Measurements from ENCODE around the gene EEFSEC. TPM values are rescaled to one million over a fixed set of nuclear protein-coding genes. Genes with fewer than 3 reads are reported as not detected.

Gene EEFSEC
- total and polyA plus RNA-seq, 2 experiments from 2014 or later: 26.7 to 47.9 TPM

- Histone ChIP-seq H3K9me3 (ENCODE audit: low read depth) (no peaks in the 10 kb centered on the region), H3K4me1 (ENCODE audit: low read depth) (no peaks in the 10 kb centered on the region), H3K36me3 (no peaks in the 10 kb centered on the region), H3K4me3 (no peak overlapping the region), H3K27me3 (no peaks in the 10 kb centered on the region), H3K27ac (no peak overlapping the region)
- TF ChIP-seq, protein P1, sequence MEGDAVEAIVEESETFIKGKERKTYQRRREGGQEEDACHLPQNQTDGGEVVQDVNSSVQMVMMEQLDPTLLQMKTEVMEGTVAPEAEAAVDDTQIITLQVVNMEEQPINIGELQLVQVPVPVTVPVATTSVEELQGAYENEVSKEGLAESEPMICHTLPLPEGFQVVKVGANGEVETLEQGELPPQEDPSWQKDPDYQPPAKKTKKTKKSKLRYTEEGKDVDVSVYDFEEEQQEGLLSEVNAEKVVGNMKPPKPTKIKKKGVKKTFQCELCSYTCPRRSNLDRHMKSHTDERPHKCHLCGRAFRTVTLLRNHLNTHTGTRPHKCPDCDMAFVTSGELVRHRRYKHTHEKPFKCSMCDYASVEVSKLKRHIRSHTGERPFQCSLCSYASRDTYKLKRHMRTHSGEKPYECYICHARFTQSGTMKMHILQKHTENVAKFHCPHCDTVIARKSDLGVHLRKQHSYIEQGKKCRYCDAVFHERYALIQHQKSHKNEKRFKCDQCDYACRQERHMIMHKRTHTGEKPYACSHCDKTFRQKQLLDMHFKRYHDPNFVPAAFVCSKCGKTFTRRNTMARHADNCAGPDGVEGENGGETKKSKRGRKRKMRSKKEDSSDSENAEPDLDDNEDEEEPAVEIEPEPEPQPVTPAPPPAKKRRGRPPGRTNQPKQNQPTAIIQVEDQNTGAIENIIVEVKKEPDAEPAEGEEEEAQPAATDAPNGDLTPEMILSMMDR (IDR thresholded peaks at IDR 0.05; ENCODE audit: low read depth, low read length): no peak
- DNase-seq (ENCODE audit: low read depth in 1 of 2, low spot score in 1 of 2): no peak
Observed at GRCh38 chr3:128328546-128329458, 175.5 kb downstream of the EEFSEC start.

DNA sequence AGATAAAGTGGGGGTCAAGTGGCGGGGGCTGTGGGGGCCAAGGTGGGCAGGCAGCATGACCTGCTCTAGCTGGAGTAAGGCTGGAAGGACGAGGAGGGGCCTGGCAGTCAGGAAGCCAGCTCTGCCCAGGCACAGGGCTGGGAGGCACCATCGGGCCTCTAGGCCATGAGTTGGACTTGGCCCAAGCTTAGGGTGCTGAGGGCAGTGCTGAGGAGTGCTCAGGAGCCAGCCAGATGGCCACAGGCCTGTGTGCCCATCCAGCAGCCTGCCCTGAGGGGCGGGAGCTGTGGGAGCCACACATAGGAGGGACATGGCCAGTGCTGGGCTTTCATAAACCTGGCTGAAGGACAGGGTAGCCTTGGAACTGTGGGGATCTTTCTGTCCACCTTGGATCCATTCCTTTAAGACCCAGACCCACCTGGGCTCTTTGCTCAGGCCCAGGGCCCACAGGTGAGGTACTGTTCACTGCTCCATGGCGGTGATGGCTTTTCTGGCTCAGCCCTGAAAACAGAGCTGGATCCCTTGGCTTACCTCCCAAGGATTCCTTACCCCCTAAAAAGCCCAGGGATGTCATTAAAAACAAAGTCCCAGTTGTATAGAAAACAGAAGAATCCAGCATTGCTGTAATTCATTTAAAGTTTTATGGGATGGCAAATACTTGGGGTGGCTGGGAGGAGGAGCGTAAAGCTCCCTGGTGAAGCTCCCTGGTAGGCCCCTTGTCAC lies 176.4 kb downstream of the EEFSEC start:
- Histone ChIP-seq H3K4me1 (ENCODE audit: low read depth) (no peaks in the 10 kb centered on the region), H3K36me3 (no peaks in the 10 kb centered on the region), H3K9me3 (ENCODE audit: low read depth) (no peaks in the 10 kb centered on the region), H3K4me3 (no peak overlapping the region), H3K27ac (no peak overlapping the region), H3K27me3 (no peaks in the 10 kb centered on the region)
- no peak for DNase-seq (ENCODE audit: low read depth in 1 of 2, low spot score in 1 of 2)
- TF ChIP-seq, protein P1 (IDR thresholded peaks at IDR 0.05; ENCODE audit: low read depth, low read length): no peak

GRCh38 chr3:128330214-128330842 lies 177.0 kb downstream of the EEFSEC start:
- no peaks in the 10 kb centered on the region for H3K27me3 ChIP-seq
- H3K9me3 ChIP-seq (ENCODE audit: low read depth): no peaks in the 10 kb centered on the region
- no peaks in the 10 kb centered on the region for H3K4me1 ChIP-seq (ENCODE audit: low read depth)
- H3K27ac ChIP-seq: no peak overlapping the region
- no peak for DNase-seq (ENCODE audit: low read depth in 1 of 2, low spot score in 1 of 2)
- H3K4me3 ChIP-seq: no peak overlapping the region
- no peaks in the 10 kb centered on the region for H3K36me3 ChIP-seq
- TF ChIP-seq, protein P1 (IDR thresholded peaks at IDR 0.05; ENCODE audit: low read depth, low read length): no peak

DNA sequence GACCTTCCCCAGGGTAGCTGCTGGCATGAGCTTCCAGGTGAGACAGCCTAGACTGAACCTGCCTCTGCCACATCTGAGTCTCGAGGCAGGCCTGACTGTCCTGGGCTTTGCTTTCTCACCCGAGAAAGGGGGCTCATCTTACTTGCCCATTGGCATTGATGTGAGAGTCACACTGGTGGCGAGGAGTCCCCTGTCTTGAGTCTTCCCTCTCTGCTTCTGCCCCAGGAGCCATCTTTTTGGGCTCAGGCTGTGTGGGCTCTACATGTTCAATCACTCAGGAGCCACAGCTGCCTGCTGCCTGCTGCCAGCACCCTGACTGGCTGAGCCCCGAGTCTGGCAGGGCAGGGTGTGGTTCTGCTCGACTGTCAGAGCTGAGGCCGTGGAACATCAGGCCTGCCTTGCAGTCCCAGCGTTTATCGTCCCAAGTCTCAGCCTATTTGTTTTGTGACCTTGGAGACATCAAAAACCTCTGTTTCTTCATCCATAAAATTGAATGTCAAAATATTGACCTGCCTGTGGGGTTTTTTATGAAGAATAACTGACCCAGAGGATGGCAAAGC lies 180.9 kb downstream of the EEFSEC start:
- TF ChIP-seq, protein P1 (IDR thresholded peaks at IDR 0.05; ENCODE audit: low read depth, low read length): no peak
- Histone ChIP-seq H3K4me3 (no peak overlapping the region), H3K36me3 (no peaks in the 10 kb centered on the region), H3K27me3 (no peaks in the 10 kb centered on the region), H3K4me1 (ENCODE audit: low read depth) (peaks cover 27% of the 10 kb centered on the region), H3K9me3 (ENCODE audit: low read depth) (no peaks in the 10 kb centered on the region), H3K27ac (no peak overlapping the region)
- no peak for DNase-seq (ENCODE audit: low read depth in 1 of 2, low spot score in 1 of 2)

DNA sequence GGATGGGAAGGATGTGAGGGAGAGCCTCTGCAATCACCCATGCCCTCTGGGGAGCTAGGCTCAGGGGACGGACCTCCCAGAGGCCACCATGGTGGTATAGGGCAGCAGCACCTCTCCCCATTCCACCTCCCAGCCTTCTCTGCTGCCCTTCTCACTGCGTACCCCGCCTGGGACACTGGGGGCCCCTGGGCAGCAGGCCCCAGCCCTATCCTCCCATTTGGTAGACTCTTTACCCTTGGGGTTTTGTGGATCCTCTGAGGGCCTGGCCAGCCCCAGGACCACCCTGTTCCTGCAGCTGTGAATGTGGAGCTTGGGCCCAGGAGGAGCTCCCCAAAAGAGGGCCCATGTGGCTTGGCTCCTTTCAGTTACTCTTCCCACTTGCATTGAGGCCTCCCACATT lies 181.5 kb downstream of the EEFSEC start:
- H3K27me3 ChIP-seq: no peaks in the 10 kb centered on the region
- H3K4me3 ChIP-seq: no peak overlapping the region
- no peak overlapping the region for H3K27ac ChIP-seq
- H3K36me3 ChIP-seq: no peaks in the 10 kb centered on the region
- H3K4me1 ChIP-seq (ENCODE audit: low read depth): peaks cover 33% of the 10 kb centered on the region
- no peaks in the 10 kb centered on the region for H3K9me3 ChIP-seq (ENCODE audit: low read depth)
- TF ChIP-seq, protein P1 (IDR thresholded peaks at IDR 0.05; ENCODE audit: low read depth, low read length): no peak
- DNase-seq (ENCODE audit: low read depth in 1 of 2, low spot score in 1 of 2): no peak

All from cardiac muscle cell (in vitro differentiated cells and primary cell).